LNCaP clone FGC (cell line): ENCODE results near the gene ANO4.
A peak's percentile ranks its signal among the peaks of the same experiment; 100 is the strongest.

ENCODE experiments used
- DNase-seq: peaks from one replicate; pipeline ENCODE4 v3.0.0-alpha.2; 2011; ENCODE audit warnings: low read depth
- H3K4me3 ChIP-seq: 2 replicates; pipeline ENCODE4 v1.5.1; 2011; ENCODE audit warnings: mild to moderate bottlenecking, low read depth, low read length, control low read depth
- CTCF ChIP-seq: IDR thresholded peaks from 2 replicates; pipeline ENCODE4 v1.5.1; 2012; ENCODE audit warnings: mild to moderate bottlenecking; ENCODE audit not compliant: control insufficient read depth, insufficient read depth; ENCODE audit errors: extremely low read depth

ANO4 gene

GRCh38 chr12:101010896-101011295 lies 216.3 kb downstream of the ANO4 start:
- no peak for TF ChIP-seq CTCF

GRCh38 chr12:101013993-101014392 lies 219.4 kb downstream of the ANO4 start:
- DNase-seq: peak; percentile 25
- no peak overlapping the region for H3K4me3 ChIP-seq
- no peak for TF ChIP-seq CTCF

More at GRCh38 chr12:101010896-101011295, 216.3 kb downstream of the ANO4 start:
- no peak overlapping the region for H3K4me3 ChIP-seq
- no peak for DNase-seq

- no peak overlapping the region for H3K4me3 ChIP-seq
- DNase-seq: no peak
- TF ChIP-seq CTCF: no peak
These were observed 220.5 kb downstream of the ANO4 start for GRCh38 chr12:101015044-101015443.

GRCh38 chr12:101018540-101018939 lies 224.0 kb downstream of the ANO4 start:
- no peak overlapping the region for H3K4me3 ChIP-seq
- TF ChIP-seq CTCF: no peak
- no peak for DNase-seq

- TF ChIP-seq CTCF: no peak
- H3K4me3 ChIP-seq: no peak overlapping the region
These were observed 224.6 kb downstream of the ANO4 start for GRCh38 chr12:101019201-101019600.

GRCh38 chr12:101019667-101020066 lies 225.1 kb downstream of the ANO4 start:
- TF ChIP-seq CTCF: no peak
- H3K4me3 ChIP-seq: no peak overlapping the region

More at GRCh38 chr12:101019201-101019600, 224.6 kb downstream of the ANO4 start:
- no peak for DNase-seq

GRCh38 chr12:101021442-101021841 lies 226.9 kb downstream of the ANO4 start:
- DNase-seq: no peak
- no peak for TF ChIP-seq CTCF
- no peak overlapping the region for H3K4me3 ChIP-seq

More at GRCh38 chr12:101019667-101020066, 225.1 kb downstream of the ANO4 start:
- no peak for DNase-seq
